BLaER1 (cell line): Measurements from ENCODE around the gene UTP18.

ENCODE experiments used
- H3K27ac ChIP-seq: shearing (Covaris generic); formaldehyde crosslinking; 2 replicates; pipeline ENCODE4 v1.8.1; 2022
- H3K27me3 ChIP-seq: shearing (Covaris generic); formaldehyde crosslinking; 2 replicates; pipeline ENCODE4 v1.8.1; 2022
- H3K36me3 ChIP-seq: shearing (Covaris generic); formaldehyde crosslinking; 2 replicates; pipeline ENCODE4 v1.8.1; 2022
- H3K4me1 ChIP-seq: shearing (Covaris generic); formaldehyde crosslinking; 2 replicates; pipeline ENCODE4 v1.8.1; 2022
- H3K4me2 ChIP-seq: shearing (Covaris generic); formaldehyde crosslinking; 2 replicates; pipeline ENCODE4 v1.8.1; 2022
- H3K4me3 ChIP-seq: shearing (Covaris generic); formaldehyde crosslinking; 2 replicates; pipeline ENCODE4 v1.8.1; 2022
- H3K9ac ChIP-seq: shearing (Covaris generic); formaldehyde crosslinking; 2 replicates; pipeline ENCODE4 v1.8.1; 2022
- H3K9me3 ChIP-seq: shearing (Covaris generic); formaldehyde crosslinking; 2 replicates; pipeline ENCODE4 v1.8.1; 2022
- H4K20me1 ChIP-seq: shearing (Covaris generic); formaldehyde crosslinking; 2 replicates; pipeline ENCODE4 v1.8.1; 2022
- Cebpa-rat ChIP-seq: shearing (Covaris generic); IDR thresholded peaks from 2 replicates; pipeline ENCODE4 v1.8.1; 2022

The UTP18 gene

GRCh38 chr17:51234162-51234561 is 26.2 kb upstream of the UTP18 start:
- Histone ChIP-seq H3K4me3 (no peak overlapping the region), H3K9me3 (peaks cover 15% of the 10 kb centered on the region), H3K9ac (no peak overlapping the region), H4K20me1 (peaks cover 79% of the 10 kb centered on the region), H3K27me3 (no peaks in the 10 kb centered on the region), H3K36me3 (peaks cover 30% of the 10 kb centered on the region), H3K27ac (no peak overlapping the region), H3K4me1 (peaks cover 41% of the 10 kb centered on the region), H3K4me2 (no peak overlapping the region)
- TF ChIP-seq Cebpa-rat: no peak

GRCh38 chr17:51238255-51238887 is 22.0 kb upstream of the UTP18 start:
- peaks cover 25% of the 10 kb centered on the region for H3K36me3 ChIP-seq
- H3K27ac ChIP-seq: peak overlapping the region; percentile 55
- peak overlapping the region; percentile 80 for H3K4me2 ChIP-seq
- no peaks in the 10 kb centered on the region for H3K27me3 ChIP-seq
- H3K9ac ChIP-seq: peak overlapping the region; percentile 22; the same call in 1 of the 2 replicates
- peaks cover 65% of the 10 kb centered on the region for H4K20me1 ChIP-seq
- peaks cover 15% of the 10 kb centered on the region for H3K9me3 ChIP-seq
- H3K4me3 ChIP-seq: peak overlapping the region; percentile 38; the same call in 1 of the 2 replicates
- no peak for TF ChIP-seq Cebpa-rat
- H3K4me1 ChIP-seq: peaks cover 22% of the 10 kb centered on the region

- Histone ChIP-seq H3K27me3 (no peaks in the 10 kb centered on the region), H3K27ac (no peak overlapping the region), H3K4me1 (peaks cover 22% of the 10 kb centered on the region), H3K4me3 (no peak overlapping the region), H3K9ac (no peak overlapping the region), H3K36me3 (peaks cover 30% of the 10 kb centered on the region), H3K4me2 (no peak overlapping the region), H4K20me1 (peaks cover 56% of the 10 kb centered on the region), H3K9me3 (peaks cover 11% of the 10 kb centered on the region)
- no peak for TF ChIP-seq Cebpa-rat
Measured at GRCh38 chr17:51240275-51240674, 20.1 kb upstream of the UTP18 start.

- no peak overlapping the region for H3K9ac ChIP-seq
- no peak overlapping the region for H3K4me3 ChIP-seq
- peaks cover 30% of the 10 kb centered on the region; the same call in 1 of the 2 replicates for H3K36me3 ChIP-seq
- H3K9me3 ChIP-seq: no peaks in the 10 kb centered on the region
- peaks cover 6% of the 10 kb centered on the region for H3K4me1 ChIP-seq
- H3K27me3 ChIP-seq: no peaks in the 10 kb centered on the region
- TF ChIP-seq Cebpa-rat: no peak
- no peak overlapping the region for H3K4me2 ChIP-seq
- peaks cover 64% of the 10 kb centered on the region; the same call in 1 of the 2 replicates for H4K20me1 ChIP-seq
- no peak overlapping the region for H3K27ac ChIP-seq
Measured at GRCh38 chr17:51244041-51244440, 16.3 kb upstream of the UTP18 start.

GRCh38 chr17:51245535-51245934 is 14.8 kb upstream of the UTP18 start:
- Histone ChIP-seq H4K20me1 (peaks cover 79% of the 10 kb centered on the region; the same call in 1 of the 2 replicates), H3K9ac (no peak overlapping the region), H3K36me3 (peaks cover 44% of the 10 kb centered on the region; the same call in 1 of the 2 replicates), H3K4me1 (no peaks in the 10 kb centered on the region), H3K27me3 (no peaks in the 10 kb centered on the region), H3K4me2 (no peak overlapping the region), H3K4me3 (no peak overlapping the region), H3K9me3 (no peaks in the 10 kb centered on the region), H3K27ac (no peak overlapping the region)
- TF ChIP-seq Cebpa-rat: no peak

GRCh38 chr17:51250314-51250840 is 10.0 kb upstream of the UTP18 start:
- Histone ChIP-seq H3K4me1 (no peaks in the 10 kb centered on the region), H3K27ac (no peak overlapping the region), H3K9ac (no peak overlapping the region), H3K27me3 (no peaks in the 10 kb centered on the region), H3K9me3 (peaks cover 5% of the 10 kb centered on the region; the same call in 1 of the 2 replicates), H4K20me1 (peaks cover 82% of the 10 kb centered on the region), H3K36me3 (peaks cover 74% of the 10 kb centered on the region), H3K4me2 (no peak overlapping the region), H3K4me3 (no peak overlapping the region)
- TF ChIP-seq Cebpa-rat: no peak

GRCh38 chr17:51251010-51251409 is 9.3 kb upstream of the UTP18 start:
- no peak overlapping the region for H3K4me2 ChIP-seq
- no peaks in the 10 kb centered on the region for H3K27me3 ChIP-seq
- peaks cover under 1% of the 10 kb centered on the region; the same call in 1 of the 2 replicates for H3K4me1 ChIP-seq
- peaks cover 85% of the 10 kb centered on the region for H4K20me1 ChIP-seq
- no peak overlapping the region for H3K9ac ChIP-seq
- TF ChIP-seq Cebpa-rat: no peak
- H3K36me3 ChIP-seq: peaks cover 80% of the 10 kb centered on the region
- no peak overlapping the region for H3K27ac ChIP-seq
- no peak overlapping the region for H3K4me3 ChIP-seq
- H3K9me3 ChIP-seq: peaks cover 5% of the 10 kb centered on the region; the same call in 1 of the 2 replicates

GRCh38 chr17:51255673-51256072 is 4.7 kb upstream of the UTP18 start:
- Histone ChIP-seq H3K27ac (no peak overlapping the region), H3K4me1 (peaks cover 30% of the 10 kb centered on the region), H3K36me3 (peaks cover 57% of the 10 kb centered on the region), H3K4me2 (no peak overlapping the region), H4K20me1 (peaks cover 90% of the 10 kb centered on the region), H3K4me3 (no peak overlapping the region), H3K9ac (no peak overlapping the region), H3K27me3 (no peaks in the 10 kb centered on the region), H3K9me3 (peaks cover 5% of the 10 kb centered on the region; the same call in 1 of the 2 replicates)
- no peak for TF ChIP-seq Cebpa-rat

GRCh38 chr17:51256101-51256500 is 4.2 kb upstream of the UTP18 start:
- peaks cover 94% of the 10 kb centered on the region for H4K20me1 ChIP-seq
- no peak overlapping the region for H3K4me3 ChIP-seq
- no peak overlapping the region for H3K4me2 ChIP-seq
- H3K4me1 ChIP-seq: peaks cover 30% of the 10 kb centered on the region
- H3K9me3 ChIP-seq: peaks cover 5% of the 10 kb centered on the region; the same call in 1 of the 2 replicates
- peaks cover 56% of the 10 kb centered on the region for H3K36me3 ChIP-seq
- no peak overlapping the region for H3K27ac ChIP-seq
- TF ChIP-seq Cebpa-rat: no peak
- H3K27me3 ChIP-seq: no peaks in the 10 kb centered on the region
- H3K9ac ChIP-seq: no peak overlapping the region
